HG03432 (cell line): Measurements from ENCODE around the gene LRP11.
"Not testable (repeated sequence)": the region's sequence is repeated elsewhere in the genome, so short reads cannot be mapped to it uniquely, and the experiment has no call there.

Experiments used
- ATAC-seq: cut with Tn5 transposase; IDR thresholded peaks from one replicate; pipeline ENCODE4 v1.9.1; 2021; ENCODE audit warnings: mild to moderate bottlenecking, moderate library complexity; ENCODE audit not compliant: unreplicated experiment

Gene LRP11

GRCh38 chr6:149852180-149852579, 12.0 kb downstream of the LRP11 start:
- peak; percentile 60 for ATAC-seq

GRCh38 chr6:149851461-149852110, 12.6 kb downstream of the LRP11 start:
- no peak for ATAC-seq

- ATAC-seq, result not testable (repeated sequence)
Observed at GRCh38 chr6:149848343-149848742, 15.8 kb downstream of the LRP11 start.

- no peak for ATAC-seq
Observed at GRCh38 chr6:149847939-149848267, 16.3 kb downstream of the LRP11 start.

- no peak for ATAC-seq
Observed at GRCh38 chr6:149846321-149846720, 17.8 kb downstream of the LRP11 start.

- ATAC-seq, result no peak
Observed at GRCh38 chr6:149845549-149845948, 18.6 kb downstream of the LRP11 start.

- no peak for ATAC-seq
Observed at GRCh38 chr6:149844480-149844879, 19.7 kb downstream of the LRP11 start.

- not testable (repeated sequence) for ATAC-seq
Observed at GRCh38 chr6:149844036-149844435, 20.1 kb downstream of the LRP11 start.

- ATAC-seq, result no peak
Observed at GRCh38 chr6:149843051-149843633, 21.0 kb downstream of the LRP11 start.

GRCh38 chr6:149842331-149842730, 21.8 kb downstream of the LRP11 start:
- no peak for ATAC-seq

- no peak for ATAC-seq
Observed at GRCh38 chr6:149840345-149841075, 23.6 kb downstream of the LRP11 start.

GRCh38 chr6:149834513-149835481, 29.4 kb downstream of the LRP11 start:
- ATAC-seq, result no peak

GRCh38 chr6:149833651-149834050, 30.5 kb downstream of the LRP11 start:
- no peak for ATAC-seq

- no peak for ATAC-seq
Observed at GRCh38 chr6:149831308-149831820, 32.8 kb downstream of the LRP11 start.

- no peak for ATAC-seq
Observed at GRCh38 chr6:149830731-149831307, 33.3 kb downstream of the LRP11 start.

GRCh38 chr6:149825292-149825691, 38.9 kb downstream of the LRP11 start:
- ATAC-seq, result no peak

- ATAC-seq, result no peak
Observed at GRCh38 chr6:149823013-149823412, 41.1 kb downstream of the LRP11 start.

GRCh38 chr6:149821492-149821891, 42.7 kb downstream of the LRP11 start:
- ATAC-seq, result no peak

GRCh38 chr6:149820506-149820905, 43.7 kb downstream of the LRP11 start:
- no peak for ATAC-seq

GRCh38 chr6:149815788-149816187, 48.4 kb downstream of the LRP11 start:
- ATAC-seq, result no peak

- ATAC-seq, result no peak
Observed at GRCh38 chr6:149813351-149813750, 50.8 kb downstream of the LRP11 start.
